HL-60 (cell line): ENCODE data around the gene CACNA2D1.

Source experiments
- DNase-seq, 2 experiments: peaks; one replicate each; pipeline ENCODE4 v3.0.0-alpha.2; 2010 to 2020; ENCODE audit warnings: low read depth in 1 of 2, low spot score in 1 of 2
- H3K27ac ChIP-seq: fragments of 250-450 bp; sonication (Bioruptor Pico); replicated peaks from 2 replicates; pipeline ENCODE4 v1.5.1; 2020; ENCODE audit warnings: mild to moderate bottlenecking, moderate library complexity
- H3K27me3 ChIP-seq: fragments of 250-450 bp; sonication (Bioruptor Pico); 2 replicates; pipeline ENCODE4 v1.5.1; 2021; ENCODE audit warnings: mild to moderate bottlenecking, moderate library complexity; ENCODE audit not compliant: insufficient read depth, poor library complexity, severe bottlenecking
- H3K4me3 ChIP-seq: replicated peaks from 2 replicates; pipeline ENCODE4 v1.5.1; 2011; ENCODE audit warnings: mild to moderate bottlenecking, control low read depth, low read length; ENCODE audit not compliant: insufficient read depth
- GABPA ChIP-seq: IDR thresholded peaks from 2 replicates; pipeline ENCODE4 v1.6.1; 2012; ENCODE audit warnings: low read depth
- POLR2AphosphoS5 ChIP-seq: IDR thresholded peaks from 2 replicates; pipeline ENCODE4 v1.6.1; 2012; ENCODE audit warnings: low read depth
- SPI1 ChIP-seq: IDR thresholded peaks from 2 replicates; pipeline ENCODE4 v1.6.1; 2012; ENCODE audit warnings: low read depth, mild to moderate bottlenecking, borderline replicate concordance
- TF ChIP-seq, protein P1 (sequence below): IDR thresholded peaks from 2 replicates; pipeline ENCODE4 v1.6.1; 2012; ENCODE audit warnings: low read depth; ENCODE audit not compliant: insufficient replicate concordance
- TF ChIP-seq, protein P2 (sequence below): IDR thresholded peaks from one replicate; pipeline ENCODE4 v1.5.1; 2011; ENCODE audit warnings: low read length, control low read depth, inconsistent platforms; ENCODE audit not compliant: insufficient read depth

CACNA2D1 gene

DNA sequence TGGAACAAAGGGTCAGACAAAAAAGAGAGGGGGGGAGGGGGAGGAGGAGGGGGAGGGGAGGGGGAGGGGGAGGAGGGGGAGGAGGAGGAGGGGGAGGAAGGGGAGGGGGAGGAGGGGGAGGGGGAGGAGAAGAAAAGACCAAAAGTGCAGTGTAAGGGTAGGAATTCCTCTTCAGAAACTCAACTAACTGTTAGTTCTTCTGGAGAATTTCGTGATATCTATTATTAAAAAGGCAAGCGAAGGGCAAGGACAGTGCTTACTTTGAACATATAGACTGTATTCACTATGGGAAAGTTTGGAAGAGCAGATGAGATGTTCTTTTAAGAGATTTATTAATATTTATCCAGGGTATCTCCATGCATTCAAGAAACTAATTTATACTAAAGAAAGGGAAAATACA lies 258.1 kb downstream of the CACNA2D1 start:
- H3K27ac ChIP-seq: no peak overlapping the region
- no peak for DNase-seq
- TF ChIP-seq SPI1: no peak
- TF ChIP-seq, protein P1, sequence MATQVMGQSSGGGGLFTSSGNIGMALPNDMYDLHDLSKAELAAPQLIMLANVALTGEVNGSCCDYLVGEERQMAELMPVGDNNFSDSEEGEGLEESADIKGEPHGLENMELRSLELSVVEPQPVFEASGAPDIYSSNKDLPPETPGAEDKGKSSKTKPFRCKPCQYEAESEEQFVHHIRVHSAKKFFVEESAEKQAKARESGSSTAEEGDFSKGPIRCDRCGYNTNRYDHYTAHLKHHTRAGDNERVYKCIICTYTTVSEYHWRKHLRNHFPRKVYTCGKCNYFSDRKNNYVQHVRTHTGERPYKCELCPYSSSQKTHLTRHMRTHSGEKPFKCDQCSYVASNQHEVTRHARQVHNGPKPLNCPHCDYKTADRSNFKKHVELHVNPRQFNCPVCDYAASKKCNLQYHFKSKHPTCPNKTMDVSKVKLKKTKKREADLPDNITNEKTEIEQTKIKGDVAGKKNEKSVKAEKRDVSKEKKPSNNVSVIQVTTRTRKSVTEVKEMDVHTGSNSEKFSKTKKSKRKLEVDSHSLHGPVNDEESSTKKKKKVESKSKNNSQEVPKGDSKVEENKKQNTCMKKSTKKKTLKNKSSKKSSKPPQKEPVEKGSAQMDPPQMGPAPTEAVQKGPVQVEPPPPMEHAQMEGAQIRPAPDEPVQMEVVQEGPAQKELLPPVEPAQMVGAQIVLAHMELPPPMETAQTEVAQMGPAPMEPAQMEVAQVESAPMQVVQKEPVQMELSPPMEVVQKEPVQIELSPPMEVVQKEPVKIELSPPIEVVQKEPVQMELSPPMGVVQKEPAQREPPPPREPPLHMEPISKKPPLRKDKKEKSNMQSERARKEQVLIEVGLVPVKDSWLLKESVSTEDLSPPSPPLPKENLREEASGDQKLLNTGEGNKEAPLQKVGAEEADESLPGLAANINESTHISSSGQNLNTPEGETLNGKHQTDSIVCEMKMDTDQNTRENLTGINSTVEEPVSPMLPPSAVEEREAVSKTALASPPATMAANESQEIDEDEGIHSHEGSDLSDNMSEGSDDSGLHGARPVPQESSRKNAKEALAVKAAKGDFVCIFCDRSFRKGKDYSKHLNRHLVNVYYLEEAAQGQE: no peak
- TF ChIP-seq, protein P2, sequence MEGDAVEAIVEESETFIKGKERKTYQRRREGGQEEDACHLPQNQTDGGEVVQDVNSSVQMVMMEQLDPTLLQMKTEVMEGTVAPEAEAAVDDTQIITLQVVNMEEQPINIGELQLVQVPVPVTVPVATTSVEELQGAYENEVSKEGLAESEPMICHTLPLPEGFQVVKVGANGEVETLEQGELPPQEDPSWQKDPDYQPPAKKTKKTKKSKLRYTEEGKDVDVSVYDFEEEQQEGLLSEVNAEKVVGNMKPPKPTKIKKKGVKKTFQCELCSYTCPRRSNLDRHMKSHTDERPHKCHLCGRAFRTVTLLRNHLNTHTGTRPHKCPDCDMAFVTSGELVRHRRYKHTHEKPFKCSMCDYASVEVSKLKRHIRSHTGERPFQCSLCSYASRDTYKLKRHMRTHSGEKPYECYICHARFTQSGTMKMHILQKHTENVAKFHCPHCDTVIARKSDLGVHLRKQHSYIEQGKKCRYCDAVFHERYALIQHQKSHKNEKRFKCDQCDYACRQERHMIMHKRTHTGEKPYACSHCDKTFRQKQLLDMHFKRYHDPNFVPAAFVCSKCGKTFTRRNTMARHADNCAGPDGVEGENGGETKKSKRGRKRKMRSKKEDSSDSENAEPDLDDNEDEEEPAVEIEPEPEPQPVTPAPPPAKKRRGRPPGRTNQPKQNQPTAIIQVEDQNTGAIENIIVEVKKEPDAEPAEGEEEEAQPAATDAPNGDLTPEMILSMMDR: no peak
- no peak for TF ChIP-seq POLR2AphosphoS5
- TF ChIP-seq GABPA: no peak
- H3K27me3 ChIP-seq: no peaks in the 10 kb centered on the region
- no peak overlapping the region for H3K4me3 ChIP-seq

DNA sequence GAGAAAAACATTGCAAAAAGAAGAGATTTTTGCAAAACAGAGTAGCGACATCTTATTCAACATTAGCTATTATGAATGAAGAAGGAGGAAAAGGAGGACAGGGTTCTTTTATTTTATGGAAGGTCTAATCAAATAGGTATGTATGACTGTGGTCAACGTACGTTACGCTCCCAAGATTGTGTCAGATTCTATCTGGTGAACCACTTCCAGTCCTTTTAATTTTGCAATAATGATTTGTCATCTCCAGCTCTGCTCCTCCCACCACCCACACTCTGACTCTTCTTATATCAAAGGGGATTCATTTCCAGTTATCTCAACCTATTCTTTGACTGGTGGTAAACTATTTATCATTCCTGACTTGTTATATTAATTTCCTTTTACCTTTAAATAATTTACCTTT lies 259.9 kb downstream of the CACNA2D1 start:
- no peak overlapping the region for H3K4me3 ChIP-seq
- H3K27ac ChIP-seq: peak overlapping the region; percentile 76
- H3K27me3 ChIP-seq: no peaks in the 10 kb centered on the region
- peak; percentile 33 to 67 for DNase-seq
- TF ChIP-seq, protein P2: no peak

DNA sequence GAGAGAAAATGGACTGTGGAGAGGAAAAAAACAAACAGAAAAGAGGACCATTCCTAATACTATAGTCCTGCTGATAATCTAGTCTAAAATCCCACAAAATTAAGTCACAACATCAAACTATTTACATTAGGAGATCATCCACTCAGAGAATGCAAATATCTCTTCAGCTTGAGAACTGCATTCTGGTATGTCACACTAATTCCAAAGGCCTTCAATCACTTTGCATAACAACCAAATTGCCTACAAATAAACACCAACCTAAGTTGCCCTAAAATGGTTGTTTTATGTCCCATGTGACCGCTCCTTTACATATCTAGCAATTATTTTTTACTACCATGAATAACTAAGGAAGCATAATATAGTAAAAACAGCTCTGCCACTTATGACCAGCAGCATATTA lies 264.3 kb downstream of the CACNA2D1 start:
- no peaks in the 10 kb centered on the region for H3K27me3 ChIP-seq
- no peak overlapping the region for H3K4me3 ChIP-seq
- no peak overlapping the region for H3K27ac ChIP-seq
- TF ChIP-seq GABPA (no peak), SPI1 (no peak), POLR2AphosphoS5 (no peak)
- TF ChIP-seq, protein P1: no peak
- TF ChIP-seq, protein P2: no peak
- no peak for DNase-seq

DNA sequence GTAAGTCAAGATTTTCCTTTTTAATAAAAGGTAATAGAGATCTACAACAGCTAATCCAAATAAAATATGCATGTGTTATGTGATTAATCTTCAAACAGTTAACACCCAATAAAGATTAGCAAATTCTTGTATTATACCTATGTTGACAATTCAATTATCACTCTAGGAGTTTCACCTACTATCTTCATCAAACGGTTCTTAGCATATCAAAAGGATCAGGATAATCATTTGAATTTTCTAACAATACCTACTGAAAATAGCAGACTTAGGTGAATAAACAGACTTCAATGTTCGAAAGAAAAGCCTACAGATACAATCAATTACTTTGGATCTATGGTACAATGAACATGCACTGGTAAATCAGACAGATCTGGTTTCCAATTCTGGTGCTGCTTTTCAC lies 268.3 kb downstream of the CACNA2D1 start:
- H3K27me3 ChIP-seq: no peaks in the 10 kb centered on the region
- H3K27ac ChIP-seq: no peak overlapping the region
- TF ChIP-seq, protein P2: no peak
- TF ChIP-seq POLR2AphosphoS5: no peak
- H3K4me3 ChIP-seq: no peak overlapping the region
- DNase-seq: no peak
